ENCODE data around the gene MBL2.
A peak's percentile ranks its signal among the peaks of the same experiment; 100 is the strongest.

GRCh38 chr10:52755297-52756062, 17.1 kb downstream of the MBL2 start:
- TF ChIP-seq CTCF (IDR thresholded peaks at IDR 0.05): no peak
- TF ChIP-seq POLR2A (IDR thresholded peaks at IDR 0.05): no peak
- no peak for TF ChIP-seq EP300 (IDR thresholded peaks at IDR 0.05)
- peak in 1 of 3 donors; percentile 22 for TF ChIP-seq POLR2AphosphoS5 (IDR thresholded peaks at IDR 0.05)
